Liver (tissue), 3 donors: ENCODE results near the gene GRB14.

Source experiments
- ATF3 ChIP-seq: IDR thresholded peaks from 2 replicates; pipeline ENCODE4 v1.6.1; 2016; ENCODE audit warnings: antibody characterized with exemption
- CTCF ChIP-seq: fragments of 150-350 bp; IDR thresholded peaks from 2 replicates; pipeline ENCODE4 v1.5.1; 2017; ENCODE audit warnings: improper control_type of control experiment, low read depth, low read length; ENCODE audit not compliant: missing input control
- EGR1 ChIP-seq, 2 donors: IDR thresholded peaks; 2 replicates each; pipeline ENCODE4 v1.6.1; 2016 to 2018; ENCODE audit warnings: antibody characterized with exemption in 2 of 2, low read depth in 2 of 2
- GABPA ChIP-seq, 2 donors: IDR thresholded peaks in 1 of 2; conservative IDR thresholded peaks in 1 of 2; 2 replicates each; pipeline ENCODE4 v1.6.1; 2016; ENCODE audit warnings: antibody characterized with exemption in 2 of 2, mild to moderate bottlenecking in 1 of 2, moderate library complexity in 1 of 2
- HNF4G ChIP-seq: IDR thresholded peaks from 2 replicates; pipeline ENCODE4 v1.6.1; 2016; ENCODE audit warnings: antibody characterized with exemption
- JUND ChIP-seq, 2 donors: IDR thresholded peaks; 2 replicates each; pipeline ENCODE4 v1.6.1; 2016; ENCODE audit warnings: antibody characterized with exemption in 2 of 2
- MAX ChIP-seq: IDR thresholded peaks from 2 replicates; pipeline ENCODE4 v1.6.1; 2016; ENCODE audit warnings: antibody characterized with exemption
- RAD21 ChIP-seq, 2 donors: IDR thresholded peaks; 2 replicates each; pipeline ENCODE4 v1.6.1; 2016; ENCODE audit warnings: antibody characterized with exemption in 2 of 2, mild to moderate bottlenecking in 2 of 2
- REST ChIP-seq: IDR thresholded peaks from 2 replicates; pipeline ENCODE4 v1.6.1; 2016; ENCODE audit warnings: antibody characterized with exemption, mild to moderate bottlenecking
- RXRA ChIP-seq, 2 donors: IDR thresholded peaks; 2 replicates each; pipeline ENCODE4 v1.6.1; 2017 to 2018; ENCODE audit warnings: antibody characterized with exemption in 2 of 2, mild to moderate bottlenecking in 1 of 2
- SP1 ChIP-seq: IDR thresholded peaks from 2 replicates; pipeline ENCODE4 v1.6.1; 2018; ENCODE audit warnings: antibody characterized with exemption, mild to moderate bottlenecking
- TAF1 ChIP-seq: conservative IDR thresholded peaks from 2 replicates; pipeline ENCODE4 v1.6.1; 2016; ENCODE audit warnings: antibody characterized with exemption, mild to moderate bottlenecking
- ZBTB33 ChIP-seq: IDR thresholded peaks from 2 replicates; pipeline ENCODE4 v1.6.1; 2016; ENCODE audit warnings: antibody characterized with exemption
- donor health status: healthy.
- donor health status: healthy.

GRCh38 chr2:164523726-164524125, 97.6 kb downstream of the GRB14 start:
- TF ChIP-seq CTCF (no peak), ATF3 (no peak), EGR1 (IDR thresholded peaks at IDR 0.05; ENCODE audit: low read depth in 2 of 2) (no peak), RAD21 (IDR thresholded peaks at IDR 0.05) (no peak), JUND (IDR thresholded peaks at IDR 0.05) (no peak), TAF1 (no peak), ZBTB33 (no peak), REST (no peak), RXRA (IDR thresholded peaks at IDR 0.05) (no peak), SP1 (no peak), MAX (no peak), HNF4G (no peak), GABPA (IDR thresholded peaks at IDR 0.05 in 1 of 2, conservative IDR thresholded peaks at IDR 0.05 in 1 of 2) (no peak)
